Neural progenitor cell (in vitro differentiated cells): ENCODE data around the gene GPRC5B. TPM values are rescaled to one million over a fixed set of nuclear protein-coding genes. Genes with fewer than 3 reads are reported as not detected.

Experiments
- DNase-seq: peaks from one replicate; pipeline ENCODE4 v3.0.0-alpha.2; 2016; ENCODE audit warnings: low spot score
- H2AFZ ChIP-seq: fragments of 200-600 bp; sonication (generic); replicated peaks from 2 replicates; pipeline ENCODE4 v1.6.1; 2016; ENCODE audit warnings: antibody characterized with exemption
- H3F3A ChIP-seq: fragments of 200-600 bp; sonication (generic); 2 replicates; pipeline ENCODE4 v1.6.1; 2016; ENCODE audit warnings: antibody characterized with exemption, low read depth
- H3K27ac ChIP-seq: fragments of 200-600 bp; sonication (generic); 2 replicates; pipeline ENCODE4 v1.5.1; 2016; ENCODE audit warnings: mild to moderate bottlenecking
- H3K27me3 ChIP-seq: fragments of 200-600 bp; sonication (generic); 2 replicates; pipeline ENCODE4 v1.6.1; 2016; ENCODE audit warnings: mild to moderate bottlenecking, moderate library complexity
- H3K36me3 ChIP-seq: fragments of 200-600 bp; sonication (generic); 2 replicates; pipeline ENCODE4 v1.5.1; 2016
- H3K4me1 ChIP-seq: fragments of 200-600 bp; sonication (generic); 2 replicates; pipeline ENCODE4 v1.6.1; 2016; ENCODE audit warnings: mixed run types
- H3K4me2 ChIP-seq: fragments of 200-600 bp; sonication (generic); 2 replicates; pipeline ENCODE4 v1.6.1; 2016
- H3K4me3 ChIP-seq: fragments of 200-600 bp; sonication (generic); 2 replicates; pipeline ENCODE4 v1.5.1; 2016
- H3K79me2 ChIP-seq: fragments of 200-600 bp; sonication (generic); 2 replicates; pipeline ENCODE4 v1.6.1; 2016; ENCODE audit warnings: low read depth
- H3K9ac ChIP-seq: fragments of 200-600 bp; sonication (generic); 2 replicates; pipeline ENCODE4 v1.6.1; 2016
- H3K9me3 ChIP-seq: fragments of 200-600 bp; sonication (generic); 2 replicates; pipeline ENCODE4 v1.5.1; 2016; ENCODE audit warnings: low read depth
- H4K20me1 ChIP-seq: fragments of 200-600 bp; sonication (generic); 2 replicates; pipeline ENCODE4 v1.6.1; 2016; ENCODE audit warnings: low read depth
- H3K27ac Mint-ChIP-seq: 3 replicates; pipeline ENCODE4 v1.8.0; 2021; ENCODE audit warnings: mixed read lengths
- H3K27me3 Mint-ChIP-seq: 2 replicates; pipeline ENCODE4 v1.8.0; 2022; ENCODE audit warnings: low read depth, mild to moderate bottlenecking, inconsistent platforms, moderate library complexity, mixed read lengths; ENCODE audit not compliant: insufficient read depth
- H3K36me3 Mint-ChIP-seq: 3 replicates; pipeline ENCODE4 v1.8.0; 2021; ENCODE audit warnings: mixed read lengths
- H3K4me1 Mint-ChIP-seq: 3 replicates; pipeline ENCODE4 v1.8.0; 2021; ENCODE audit warnings: mixed read lengths
- H3K4me3 Mint-ChIP-seq: 3 replicates; pipeline ENCODE4 v1.8.0; 2021; ENCODE audit warnings: mild to moderate bottlenecking, moderate library complexity, mixed read lengths
- H3K9me3 Mint-ChIP-seq: 3 replicates; pipeline ENCODE4 v1.8.0; 2020; ENCODE audit warnings: mixed read lengths
- EZH2 ChIP-seq: fragments of 200-600 bp; sonication (generic); IDR thresholded peaks from 2 replicates; pipeline ENCODE4 v1.6.1; 2017; ENCODE audit warnings: antibody characterized with exemption, mild to moderate bottlenecking, moderate library complexity
- EZH2phosphoT487 ChIP-seq: fragments of 200-600 bp; sonication (generic); IDR thresholded peaks from 2 replicates; pipeline ENCODE4 v1.6.1; 2017; ENCODE audit warnings: antibody characterized with exemption
- total RNA-seq: library from RNA; depleted of rRNA; stranded (reverse); fragments of >200 nt; gene quantifications from 2 replicates; pipeline ENCODE4 v1.2.3, GENCODE V29; 2015; ENCODE audit warnings: low replicate concordance
- TF ChIP-seq, protein P1 (sequence below): fragments of 200-600 bp; sonication (generic); IDR thresholded peaks from 2 replicates; pipeline ENCODE4 v1.5.1; 2017; ENCODE audit warnings: antibody characterized with exemption, mild to moderate bottlenecking

GPRC5B gene
- total RNA-seq, 1 donor from 2014 or later = 21.1 TPM

- TF ChIP-seq, protein P1, sequence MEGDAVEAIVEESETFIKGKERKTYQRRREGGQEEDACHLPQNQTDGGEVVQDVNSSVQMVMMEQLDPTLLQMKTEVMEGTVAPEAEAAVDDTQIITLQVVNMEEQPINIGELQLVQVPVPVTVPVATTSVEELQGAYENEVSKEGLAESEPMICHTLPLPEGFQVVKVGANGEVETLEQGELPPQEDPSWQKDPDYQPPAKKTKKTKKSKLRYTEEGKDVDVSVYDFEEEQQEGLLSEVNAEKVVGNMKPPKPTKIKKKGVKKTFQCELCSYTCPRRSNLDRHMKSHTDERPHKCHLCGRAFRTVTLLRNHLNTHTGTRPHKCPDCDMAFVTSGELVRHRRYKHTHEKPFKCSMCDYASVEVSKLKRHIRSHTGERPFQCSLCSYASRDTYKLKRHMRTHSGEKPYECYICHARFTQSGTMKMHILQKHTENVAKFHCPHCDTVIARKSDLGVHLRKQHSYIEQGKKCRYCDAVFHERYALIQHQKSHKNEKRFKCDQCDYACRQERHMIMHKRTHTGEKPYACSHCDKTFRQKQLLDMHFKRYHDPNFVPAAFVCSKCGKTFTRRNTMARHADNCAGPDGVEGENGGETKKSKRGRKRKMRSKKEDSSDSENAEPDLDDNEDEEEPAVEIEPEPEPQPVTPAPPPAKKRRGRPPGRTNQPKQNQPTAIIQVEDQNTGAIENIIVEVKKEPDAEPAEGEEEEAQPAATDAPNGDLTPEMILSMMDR = no peak
- TF ChIP-seq EZH2 = no peak
- no peak for TF ChIP-seq EZH2phosphoT487
- Mint-ChIP-seq H3K27ac (no peak overlapping the region), H3K4me3 (no peak overlapping the region), H3K9me3 (no peaks in the 10 kb centered on the region), H3K4me1 (no peaks in the 10 kb centered on the region), H3K36me3 (no peaks in the 10 kb centered on the region), H3K27me3 (peaks cover 3% of the 10 kb centered on the region)
- no peak overlapping the region for H2AFZ ChIP-seq
- H3K4me2 ChIP-seq = no peak overlapping the region
- no peaks in the 10 kb centered on the region for H3K9me3 ChIP-seq
- no peak for DNase-seq
- H3K4me1 ChIP-seq = no peaks in the 10 kb centered on the region
- H3F3A ChIP-seq = no peaks in the 10 kb centered on the region
- no peak overlapping the region for H3K4me3 ChIP-seq
- H3K9ac ChIP-seq = no peak overlapping the region
- no peak overlapping the region for H3K27ac ChIP-seq
- H3K79me2 ChIP-seq = no peaks in the 10 kb centered on the region
- H3K36me3 ChIP-seq = no peaks in the 10 kb centered on the region
- no peaks in the 10 kb centered on the region for H3K27me3 ChIP-seq
- no peaks in the 10 kb centered on the region for H4K20me1 ChIP-seq
These were observed 34.5 kb upstream of the GPRC5B start for GRCh38 chr16:19919142-19919541.

- H3K4me1 ChIP-seq = no peaks in the 10 kb centered on the region
- Mint-ChIP-seq H3K27ac (peak overlapping the region; percentile 9), H3K4me3 (no peak overlapping the region), H3K36me3 (no peaks in the 10 kb centered on the region), H3K27me3 (peaks cover 3% of the 10 kb centered on the region), H3K4me1 (no peaks in the 10 kb centered on the region), H3K9me3 (peaks cover 4% of the 10 kb centered on the region)
- H3K4me3 ChIP-seq = no peak overlapping the region
- TF ChIP-seq EZH2 = no peak
- no peak for TF ChIP-seq EZH2phosphoT487
- TF ChIP-seq, protein P1 = no peak
- no peak for DNase-seq
- H3K79me2 ChIP-seq = no peaks in the 10 kb centered on the region
- H3K27ac ChIP-seq = no peak overlapping the region
- no peaks in the 10 kb centered on the region for H3K27me3 ChIP-seq
- no peak overlapping the region for H2AFZ ChIP-seq
- no peaks in the 10 kb centered on the region for H3K36me3 ChIP-seq
- no peak overlapping the region for H3K4me2 ChIP-seq
- H3K9me3 ChIP-seq = no peaks in the 10 kb centered on the region
- no peaks in the 10 kb centered on the region for H3F3A ChIP-seq
- no peaks in the 10 kb centered on the region for H4K20me1 ChIP-seq
- no peak overlapping the region for H3K9ac ChIP-seq
These were observed 31.4 kb upstream of the GPRC5B start for GRCh38 chr16:19916064-19916463.

GRCh38 chr16:19914877-19915276 is 30.2 kb upstream of the GPRC5B start:
- TF ChIP-seq EZH2phosphoT487 (no peak), EZH2 (no peak)
- TF ChIP-seq, protein P1 = no peak
- no peaks in the 10 kb centered on the region for H3K27me3 ChIP-seq
- peaks cover 3% of the 10 kb centered on the region for H3K27me3 Mint-ChIP-seq
- no peaks in the 10 kb centered on the region for H4K20me1 ChIP-seq
- H3K36me3 Mint-ChIP-seq = no peaks in the 10 kb centered on the region
- H3K36me3 ChIP-seq = no peaks in the 10 kb centered on the region
- no peak overlapping the region for H3K4me2 ChIP-seq
- H3K9me3 ChIP-seq = no peaks in the 10 kb centered on the region
- H3F3A ChIP-seq = no peaks in the 10 kb centered on the region
- peaks cover 4% of the 10 kb centered on the region for H3K9me3 Mint-ChIP-seq
- no peak overlapping the region for H3K4me3 ChIP-seq
- H3K79me2 ChIP-seq = no peaks in the 10 kb centered on the region
- H3K9ac ChIP-seq = no peak overlapping the region
- no peaks in the 10 kb centered on the region for H3K4me1 Mint-ChIP-seq
- DNase-seq = no peak
- H2AFZ ChIP-seq = no peak overlapping the region
- H3K4me1 ChIP-seq = no peaks in the 10 kb centered on the region
- H3K4me3 Mint-ChIP-seq = no peak overlapping the region
- no peak overlapping the region for H3K27ac ChIP-seq
- H3K27ac Mint-ChIP-seq = no peak overlapping the region

GRCh38 chr16:19913340-19913645 is 28.6 kb upstream of the GPRC5B start:
- H2AFZ ChIP-seq = no peak overlapping the region
- no peak overlapping the region for H3K9ac ChIP-seq
- no peaks in the 10 kb centered on the region for H3F3A ChIP-seq
- Mint-ChIP-seq H3K36me3 (no peaks in the 10 kb centered on the region), H3K4me1 (no peaks in the 10 kb centered on the region), H3K27ac (no peak overlapping the region), H3K4me3 (no peak overlapping the region), H3K9me3 (peaks cover 4% of the 10 kb centered on the region), H3K27me3 (peaks cover 5% of the 10 kb centered on the region)
- TF ChIP-seq, protein P1 = no peak
- H3K79me2 ChIP-seq = no peaks in the 10 kb centered on the region
- no peak for DNase-seq
- no peaks in the 10 kb centered on the region for H3K27me3 ChIP-seq
- no peak overlapping the region for H3K4me3 ChIP-seq
- no peak overlapping the region for H3K4me2 ChIP-seq
- H3K9me3 ChIP-seq = no peaks in the 10 kb centered on the region
- H3K4me1 ChIP-seq = no peaks in the 10 kb centered on the region
- H3K27ac ChIP-seq = no peak overlapping the region
- no peaks in the 10 kb centered on the region for H4K20me1 ChIP-seq
- no peaks in the 10 kb centered on the region for H3K36me3 ChIP-seq
